22Rv1 (cell line): ENCODE measurements around the gene SLC39A6.

Experiments used
- CTCF ChIP-seq: fragments of 450-650 bp; IDR thresholded peaks from 2 replicates; pipeline ENCODE4 v1.5.1; 2017; ENCODE audit warnings: mild to moderate bottlenecking
- ZFX ChIP-seq: fragments of 450-650 bp; IDR thresholded peaks from 2 replicates; pipeline ENCODE4 v1.6.1; 2017; ENCODE audit warnings: antibody characterized with exemption, borderline replicate concordance

DNA sequence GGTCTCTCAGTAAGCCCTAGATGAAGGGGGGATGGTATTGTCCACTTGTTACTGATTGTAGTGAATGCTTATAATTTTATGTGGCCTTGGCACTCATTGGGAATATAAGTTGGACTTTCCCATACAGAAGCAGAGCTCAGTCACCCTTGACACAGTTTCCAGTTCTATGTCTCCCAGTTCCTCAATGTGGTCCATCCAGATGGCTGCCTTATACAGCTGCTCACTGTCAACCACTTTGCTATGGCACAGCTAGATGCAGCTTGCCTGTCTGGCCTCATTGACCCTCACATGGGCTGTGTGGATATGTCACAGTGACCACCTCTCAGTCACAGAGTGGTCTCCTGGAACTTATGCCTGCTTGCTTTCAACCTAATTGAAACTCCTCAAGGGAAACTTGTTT lies 21.7 kb downstream of the SLC39A6 start:
- TF ChIP-seq CTCF = no peak
- no peak for TF ChIP-seq ZFX
